ENCODE results near the gene PHF14. TPM values are rescaled to one million over a fixed set of nuclear protein-coding genes. Genes with fewer than 3 reads are reported as not detected.

The PHF14 gene
- total RNA-seq, 1 experiment from 2014 or later = 49.3 TPM

GRCh38 chr7:11182736-11183135 is 209.1 kb downstream of the PHF14 start:
- H3K9me2 ChIP-seq (ENCODE audit: insufficient read depth) = no peaks in the 10 kb centered on the region
- no peaks in the 10 kb centered on the region for H3K27me3 ChIP-seq (ENCODE audit: insufficient read depth, low read depth)
- POLR2A ChIA-PET (ENCODE audit: unreplicated experiment) = no interaction called here
- no peak overlapping the region for H3K4me3 ChIP-seq
- H2AFZ ChIP-seq = no peak overlapping the region
- H3K4me1 ChIP-seq (replicated peaks; ENCODE audit: insufficient read depth) = no peaks in the 10 kb centered on the region
- H3K4me2 ChIP-seq = no peak overlapping the region
- H3K79me2 ChIP-seq (ENCODE audit: low read depth) = no peaks in the 10 kb centered on the region
- BruUV-seq (replicated peaks) = no TSS peak
- TF ChIP-seq EZH2 (IDR thresholded peaks at IDR 0.05; ENCODE audit: low read depth) (no peak), CTCF (conservative IDR thresholded peaks at IDR 0.05) (no peak)
- CTCF ChIA-PET = no interaction called here
- intact Hi-C loops (cut with micrococcal nuclease; ENCODE audit: unreplicated experiment) = no loop called here
- no peaks in the 10 kb centered on the region for H3K9me3 ChIP-seq (ENCODE audit: insufficient read depth, low read depth)
- no peak overlapping the region for H3K27ac ChIP-seq
- no peak for DNase-seq
- peaks cover 10% of the 10 kb centered on the region; the same call in 1 of the 2 replicates for H3F3A ChIP-seq (ENCODE audit: insufficient read depth, low read depth)
- H3K36me3 ChIP-seq (ENCODE audit: low read depth) = no peaks in the 10 kb centered on the region
- no peaks in the 10 kb centered on the region for H4K20me1 ChIP-seq (ENCODE audit: insufficient read depth)

- Histone ChIP-seq H3K36me3 (ENCODE audit: low read depth) (no peaks in the 10 kb centered on the region), H3K4me1 (replicated peaks; ENCODE audit: insufficient read depth) (no peaks in the 10 kb centered on the region), H3K79me2 (ENCODE audit: low read depth) (no peaks in the 10 kb centered on the region), H4K20me1 (ENCODE audit: insufficient read depth) (no peaks in the 10 kb centered on the region), H3K27ac (no peak overlapping the region), H3K4me2 (no peak overlapping the region), H3F3A (ENCODE audit: insufficient read depth, low read depth) (no peaks in the 10 kb centered on the region), H3K9me2 (ENCODE audit: insufficient read depth) (no peaks in the 10 kb centered on the region), H3K9me3 (ENCODE audit: insufficient read depth, low read depth) (no peaks in the 10 kb centered on the region), H3K27me3 (ENCODE audit: insufficient read depth, low read depth) (no peaks in the 10 kb centered on the region), H2AFZ (no peak overlapping the region), H3K4me3 (no peak overlapping the region)
- no peak for DNase-seq
- no peak for TF ChIP-seq EZH2 (IDR thresholded peaks at IDR 0.05; ENCODE audit: low read depth)
- TF ChIP-seq CTCF (conservative IDR thresholded peaks at IDR 0.05) = no peak
- CTCF ChIA-PET = no interaction called here
- BruUV-seq (replicated peaks) = no TSS peak
- intact Hi-C loops (cut with micrococcal nuclease; ENCODE audit: unreplicated experiment) = no loop called here
- POLR2A ChIA-PET (ENCODE audit: unreplicated experiment) = no interaction called here
Observed at GRCh38 chr7:11185179-11185815, 211.6 kb downstream of the PHF14 start.

GRCh38 chr7:11188529-11189310 is 215.0 kb downstream of the PHF14 start:
- Histone ChIP-seq H4K20me1 (ENCODE audit: insufficient read depth) (no peaks in the 10 kb centered on the region), H3K4me3 (no peak overlapping the region), H3K27me3 (ENCODE audit: insufficient read depth, low read depth) (no peaks in the 10 kb centered on the region), H3K79me2 (ENCODE audit: low read depth) (no peaks in the 10 kb centered on the region), H3F3A (ENCODE audit: insufficient read depth, low read depth) (no peaks in the 10 kb centered on the region), H3K36me3 (ENCODE audit: low read depth) (no peaks in the 10 kb centered on the region), H2AFZ (no peak overlapping the region), H3K4me1 (replicated peaks; ENCODE audit: insufficient read depth) (no peaks in the 10 kb centered on the region), H3K27ac (no peak overlapping the region), H3K4me2 (0 out of 2 replicates have a peak overlapping the region, but pooled peaks have one; percentile 12), H3K9me3 (ENCODE audit: insufficient read depth, low read depth) (no peaks in the 10 kb centered on the region), H3K9me2 (ENCODE audit: insufficient read depth) (no peaks in the 10 kb centered on the region)
- DNase-seq = no peak
- no TSS peak for BruUV-seq (replicated peaks)
- ChIA-PET CTCF (no interaction called here), POLR2A (ENCODE audit: unreplicated experiment) (no interaction called here)
- no peak for TF ChIP-seq EZH2 (IDR thresholded peaks at IDR 0.05; ENCODE audit: low read depth)
- TF ChIP-seq CTCF (conservative IDR thresholded peaks at IDR 0.05) = no peak
- intact Hi-C loops (cut with micrococcal nuclease; ENCODE audit: unreplicated experiment) = no loop called here
